Right cardiac atrium (tissue), 5 donors: Measurements from ENCODE around the gene KIF2A. TPM values are rescaled to one million over a fixed set of nuclear protein-coding genes. Genes with fewer than 3 reads are reported as not detected.

ENCODE experiments used
- ATAC-seq, 2 donors: fragments of 200-7000 bp; cut with Tn5 transposase; one replicate each; pipeline versions ENCODE4 v1.8.0 to v1.9.1; 2020; ENCODE audit warnings: moderate library complexity in 2 of 2, mild to moderate bottlenecking in 1 of 2
- DNase-seq, 3 donors: peaks; one replicate each; pipeline ENCODE4 v3.0.0-alpha.2; 2020
- H3K27ac ChIP-seq: one replicate; pipeline ENCODE4 v1.5.1; 2013; ENCODE audit warnings: mild to moderate bottlenecking, low read length, control low read depth, moderate library complexity
- H3K27me3 ChIP-seq: one replicate; pipeline ENCODE4 v1.6.1; 2013; ENCODE audit not compliant: control insufficient read depth, insufficient read depth
- H3K4me1 ChIP-seq: one replicate; pipeline ENCODE4 v1.6.1; 2013; ENCODE audit warnings: low read length; ENCODE audit not compliant: control insufficient read depth, insufficient read depth
- H3K4me3 ChIP-seq: one replicate; pipeline ENCODE4 v1.5.1; 2013; ENCODE audit warnings: low read length, control low read depth
- H3K9me3 ChIP-seq: one replicate; pipeline ENCODE4 v1.6.1; 2013; ENCODE audit warnings: low read length; ENCODE audit not compliant: control insufficient read depth
- WGBS: extraction: QIAGEN DNeasy Blood & Tissue Kit; methylation state at CpG from one replicate; pipeline ENCODE4 v1.1.7; 2013; 5-methylcytosine and 5-hydroxymethylcytosine counted together
- intact Hi-C, 4 donors: fragments of 100-400 bp; cut with DNase I; formaldehyde crosslinking; loops; one replicate each; pipeline versions ENCODE4 v1.11.0 to v1.14.0; 2022 to 2023
- polyA plus RNA-seq: library from polyadenylated mRNA; stranded (reverse); fragments of 200-250 nt; gene quantifications from one replicate; pipeline ENCODE4 v1.2.3, GENCODE V29; 2013
- total RNA-seq, 4 donors: library from RNA; stranded (reverse); fragmentation: NEBNext Ultra II Directional; extraction: Animal tissue kit (Norgen Biotek cat#: 25700); gene quantifications; one replicate each; pipeline ENCODE4 v1.2.1, GENCODE V29; 2021
- donor health status: healthy with polysubstance abuse.
- donor health status: DM: no; HTN: yes; CAD: no.
- donor health status: DM: no; HTN: no; CAD: no.
- donor health status: DM: no; HTN: yes; CAD: no; lungs with severe emphysema.
- donor health status: DM: yes; HTN: yes; CAD: no.

Gene KIF2A
- total and polyA plus RNA-seq, 5 donors = 2.7 to 15.5 (median 14.4) TPM

DNA sequence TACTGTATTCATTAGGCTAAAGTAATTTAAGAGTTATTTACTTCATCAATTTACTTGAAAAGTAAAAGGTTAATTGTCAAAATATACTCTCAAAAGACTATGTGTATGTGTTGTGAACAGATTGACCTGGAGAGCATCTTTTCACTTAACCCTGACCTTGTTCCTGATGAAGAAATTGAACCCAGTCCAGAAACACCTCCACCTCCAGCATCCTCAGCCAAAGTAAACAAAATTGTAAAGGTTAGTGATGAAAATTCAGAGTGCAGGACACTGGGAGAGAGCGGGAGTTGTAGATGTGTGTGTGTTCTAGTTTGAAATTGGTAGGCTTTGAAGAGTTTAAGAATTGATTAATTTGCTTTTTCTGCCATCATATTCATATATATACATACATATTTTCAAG is 41.9 kb downstream of the KIF2A start:
- Histone ChIP-seq H3K9me3 (no peaks in the 10 kb centered on the region), H3K4me3 (no peak overlapping the region), H3K4me1 (no peaks in the 10 kb centered on the region), H3K27ac (no peak overlapping the region), H3K27me3 (no peaks in the 10 kb centered on the region)
- intact Hi-C loops = no loop called here
- WGBS = 100% methylated on average over 1 of the region's 1 CpG
- DNase-seq (no peak), ATAC-seq (no peak)

DNA sequence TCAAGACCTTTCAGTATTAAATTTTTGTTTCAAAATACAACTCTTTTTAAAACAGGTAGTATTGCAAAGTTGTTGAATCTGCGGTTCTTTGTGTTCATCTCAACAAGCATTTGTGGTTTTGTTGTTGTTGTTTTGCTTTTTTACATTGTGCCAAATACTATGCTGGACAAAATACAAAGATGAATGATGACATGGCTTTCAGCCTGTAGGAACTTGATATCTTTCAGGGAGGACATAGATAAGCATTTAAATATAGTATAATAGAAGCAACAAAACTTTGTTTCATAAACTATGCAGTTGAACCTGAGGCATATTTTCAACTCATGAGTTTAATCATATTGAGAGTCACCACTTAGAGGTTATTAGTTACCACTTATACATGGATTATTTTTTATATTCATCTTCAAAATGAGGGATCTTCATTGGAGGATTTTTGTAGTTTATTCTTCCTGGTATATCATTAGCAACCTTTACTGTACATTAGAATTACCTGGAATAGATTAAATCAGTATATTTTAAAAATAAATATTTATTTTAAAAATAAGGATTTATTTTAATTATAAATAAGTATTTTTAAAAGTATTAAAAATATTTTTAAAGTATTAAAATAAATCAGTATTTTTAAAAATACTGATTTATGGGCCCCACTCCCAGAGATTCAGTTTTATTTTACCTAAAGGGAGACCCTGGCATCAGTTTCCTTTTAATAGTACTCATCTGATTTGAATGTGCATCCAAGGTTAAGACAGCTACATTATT is 42.9 kb downstream of the KIF2A start:
- DNase-seq (no peak), ATAC-seq (no peak)
- H3K4me1 ChIP-seq = no peaks in the 10 kb centered on the region
- H3K27ac ChIP-seq = no peak overlapping the region
- H3K4me3 ChIP-seq = no peak overlapping the region
- no peaks in the 10 kb centered on the region for H3K27me3 ChIP-seq
- intact Hi-C loops = no loop called here
- WGBS = 96% methylated on average over 1 of the region's 1 CpG
- no peaks in the 10 kb centered on the region for H3K9me3 ChIP-seq

DNA sequence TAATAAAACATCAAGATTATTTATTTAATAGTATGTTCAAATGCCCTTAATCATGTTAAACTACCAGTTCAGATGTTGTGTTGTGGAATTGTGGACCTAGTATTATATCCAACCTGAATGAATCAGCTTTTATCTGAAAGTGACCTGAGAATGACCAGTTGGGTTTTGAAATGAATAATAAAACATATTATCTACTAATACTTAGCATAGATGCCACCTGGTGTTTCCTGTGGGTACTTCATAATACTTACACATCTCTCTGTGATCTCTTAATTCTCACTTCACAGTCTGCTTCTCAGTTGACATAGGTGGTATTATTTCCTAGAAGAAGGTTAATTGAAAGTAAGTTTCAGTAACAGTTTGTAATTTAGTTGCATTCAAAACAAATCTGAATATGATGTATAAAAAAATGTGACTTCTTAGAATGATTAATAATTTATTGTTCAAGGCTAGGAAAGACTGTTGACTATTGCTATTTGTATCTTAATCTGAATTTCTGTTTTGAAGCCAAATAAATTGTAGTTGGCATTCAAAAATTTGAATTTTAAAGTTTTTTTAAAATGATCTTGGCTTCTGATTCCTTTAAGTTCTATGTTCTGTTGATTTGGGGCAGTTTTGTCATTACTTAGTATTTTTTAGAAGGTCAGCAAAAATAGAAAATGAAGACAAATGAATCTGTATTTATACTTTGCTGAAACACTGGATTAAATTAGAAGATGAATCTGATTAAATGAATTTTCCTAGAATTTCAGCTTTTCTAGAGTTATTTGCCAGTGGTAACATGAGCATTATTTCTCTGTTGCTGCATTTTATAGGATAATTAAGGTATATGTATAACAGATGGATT is 48.2 kb downstream of the KIF2A start:
- Histone ChIP-seq H3K27ac (no peak overlapping the region), H3K9me3 (no peaks in the 10 kb centered on the region), H3K4me3 (no peak overlapping the region), H3K27me3 (no peaks in the 10 kb centered on the region), H3K4me1 (no peaks in the 10 kb centered on the region)
- no peak for DNase-seq
- ATAC-seq = peak; percentile 40 to 52
- intact Hi-C loops = loop anchor here in 3 of 4 donors (10.0 kb wide), 2 partner anchors 129 to 139 kb away; no protein-coding TSS in a partner anchor

DNA sequence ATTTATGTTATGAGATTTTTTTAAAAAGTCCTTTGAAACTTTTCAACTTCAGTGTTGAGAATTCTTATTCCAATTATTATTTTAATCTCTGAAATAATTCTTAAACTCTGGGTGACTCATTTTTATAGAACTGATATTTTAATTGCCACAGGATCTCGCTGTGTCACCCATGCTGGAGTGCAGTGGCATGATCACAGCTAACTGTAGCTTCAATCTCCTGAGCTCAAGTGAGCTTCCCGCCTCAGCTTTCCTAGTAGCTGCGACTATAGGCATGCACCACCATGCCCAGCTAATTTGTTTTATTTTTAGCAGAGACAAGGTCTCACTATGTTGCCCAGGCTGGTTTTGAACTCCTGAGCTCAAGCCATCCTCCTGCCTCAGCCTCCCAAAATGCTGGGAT is 56.7 kb downstream of the KIF2A start:
- H3K27me3 ChIP-seq = no peaks in the 10 kb centered on the region
- DNase-seq (no peak), ATAC-seq (no peak)
- H3K27ac ChIP-seq = no peak overlapping the region
- H3K9me3 ChIP-seq = no peaks in the 10 kb centered on the region
- H3K4me3 ChIP-seq = no peak overlapping the region
- no peaks in the 10 kb centered on the region for H3K4me1 ChIP-seq
- 97% methylated on average over 3 of the region's 3 CpGs for WGBS
- intact Hi-C loops = no loop called here

DNA sequence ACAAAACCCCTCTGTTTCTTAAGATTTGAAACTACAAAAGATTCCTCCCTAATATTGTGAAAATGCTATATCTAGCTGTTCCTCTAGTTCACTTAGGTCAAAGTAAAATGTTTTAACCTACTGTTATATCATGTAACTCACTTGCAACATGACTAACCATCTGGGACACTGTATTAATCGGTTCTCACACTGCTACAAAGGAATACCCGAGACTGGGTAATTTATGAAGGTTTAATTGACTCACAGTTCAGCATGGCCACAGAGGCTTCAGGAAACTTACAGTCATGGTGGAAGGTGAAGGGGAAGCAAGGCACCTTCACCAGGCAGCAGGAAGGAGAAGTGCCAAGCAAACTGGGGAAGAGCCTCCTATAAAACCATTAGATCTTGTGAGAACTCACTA is 63.0 kb downstream of the KIF2A start:
- no peak for DNase-seq
- intact Hi-C loops = no loop called here
- no peak overlapping the region for H3K27ac ChIP-seq
- H3K4me1 ChIP-seq = no peaks in the 10 kb centered on the region
- H3K4me3 ChIP-seq = no peak overlapping the region
- no peak for ATAC-seq
- no peaks in the 10 kb centered on the region for H3K9me3 ChIP-seq
- 96% methylated on average over 2 of the region's 2 CpGs for WGBS
- no peaks in the 10 kb centered on the region for H3K27me3 ChIP-seq

DNA sequence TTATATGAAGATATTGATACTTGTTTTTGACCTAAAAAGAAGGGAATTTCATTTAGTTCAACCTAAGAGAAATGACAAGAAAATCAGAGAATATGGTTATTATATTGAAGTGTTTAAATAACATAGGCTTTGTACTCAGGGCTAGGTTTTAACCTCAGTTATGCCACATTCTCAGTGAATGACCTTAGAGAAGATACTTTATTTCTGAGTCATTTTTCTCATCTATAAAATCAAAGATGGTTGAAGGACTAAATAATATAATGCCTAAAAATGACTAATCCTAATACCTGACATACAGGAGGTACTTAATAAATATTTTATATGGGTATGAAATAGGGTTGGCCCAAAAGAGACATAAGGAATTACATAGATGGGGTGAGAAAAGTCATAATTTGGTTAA is 65.4 kb downstream of the KIF2A start:
- no peaks in the 10 kb centered on the region for H3K4me1 ChIP-seq
- H3K27ac ChIP-seq = no peak overlapping the region
- H3K27me3 ChIP-seq = no peaks in the 10 kb centered on the region
- no peaks in the 10 kb centered on the region for H3K9me3 ChIP-seq
- no peak for DNase-seq
- intact Hi-C loops = no loop called here
- H3K4me3 ChIP-seq = no peak overlapping the region
- ATAC-seq = no peak

DNA sequence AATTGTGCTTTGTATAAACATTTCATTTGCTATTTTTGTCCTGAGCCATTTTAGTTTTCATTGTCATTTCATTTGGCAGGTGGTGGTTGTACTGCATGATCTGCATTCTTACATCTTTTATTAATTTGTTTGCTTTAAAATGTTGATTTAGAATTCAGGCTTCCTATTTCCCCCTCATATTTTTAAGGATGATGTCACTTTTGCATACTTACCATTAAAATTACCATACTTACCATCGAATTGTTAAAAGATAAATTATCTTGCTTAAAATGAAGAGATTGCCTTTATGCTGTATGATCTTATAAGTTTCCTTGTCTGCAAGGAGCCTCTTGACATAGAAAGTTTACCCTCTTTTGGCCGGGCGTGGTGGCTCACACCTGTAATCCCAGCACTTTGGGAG is 66.6 kb downstream of the KIF2A start:
- no peaks in the 10 kb centered on the region for H3K9me3 ChIP-seq
- H3K4me1 ChIP-seq = no peaks in the 10 kb centered on the region
- no peaks in the 10 kb centered on the region for H3K27me3 ChIP-seq
- H3K27ac ChIP-seq = no peak overlapping the region
- H3K4me3 ChIP-seq = no peak overlapping the region
- DNase-seq = no peak
- intact Hi-C loops = no loop called here
- 98% methylated on average over 3 of the region's 3 CpGs for WGBS
- ATAC-seq = no peak

DNA sequence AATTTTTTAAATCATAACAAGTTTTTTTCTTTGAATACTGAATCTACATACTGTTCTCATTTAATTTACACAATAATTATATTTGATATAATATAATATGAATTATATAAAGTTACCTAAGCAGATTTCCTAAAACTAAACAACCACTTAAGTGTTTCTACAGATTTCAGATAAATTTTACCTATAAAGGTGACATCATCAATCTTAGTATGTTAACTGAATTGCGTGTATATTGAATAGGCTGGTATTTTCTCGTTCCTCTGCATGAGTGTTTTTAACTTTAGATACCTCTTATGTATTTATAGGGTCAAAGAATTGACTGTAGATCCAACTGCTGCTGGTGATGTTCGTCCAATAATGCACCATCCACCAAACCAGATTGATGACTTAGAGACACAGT is 67.4 kb downstream of the KIF2A start:
- H3K4me3 ChIP-seq = no peak overlapping the region
- no peak overlapping the region for H3K27ac ChIP-seq
- no peaks in the 10 kb centered on the region for H3K4me1 ChIP-seq
- WGBS = 98% methylated on average over 3 of the region's 3 CpGs
- ATAC-seq = no peak
- H3K9me3 ChIP-seq = no peaks in the 10 kb centered on the region
- intact Hi-C loops = no loop called here
- DNase-seq = no peak
- H3K27me3 ChIP-seq = no peaks in the 10 kb centered on the region

DNA sequence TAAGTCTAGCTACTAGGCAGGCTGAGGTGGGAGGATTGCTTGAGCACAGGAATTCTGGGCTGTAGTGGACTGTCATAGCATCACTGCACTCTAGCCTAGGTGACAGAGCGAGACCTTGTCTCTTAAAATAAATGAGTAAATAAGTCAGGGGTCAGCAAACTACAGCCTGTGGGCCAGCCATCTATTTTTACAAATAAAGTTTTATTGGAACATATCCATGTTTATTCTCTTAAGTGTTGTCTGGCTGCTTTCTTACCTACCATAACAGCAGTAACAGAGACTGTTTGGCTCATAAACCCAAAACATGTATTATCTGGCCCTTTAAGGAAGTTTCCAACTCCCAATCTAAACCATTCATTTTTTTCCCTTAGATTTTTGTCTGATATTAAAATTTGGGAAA is 68.1 kb downstream of the KIF2A start:
- intact Hi-C loops = no loop called here
- 100% methylated on average over 1 of the region's 1 CpG for WGBS
- Histone ChIP-seq H3K27ac (no peak overlapping the region), H3K9me3 (no peaks in the 10 kb centered on the region), H3K4me1 (no peaks in the 10 kb centered on the region), H3K27me3 (no peaks in the 10 kb centered on the region), H3K4me3 (no peak overlapping the region)
- DNase-seq (no peak), ATAC-seq (no peak)

DNA sequence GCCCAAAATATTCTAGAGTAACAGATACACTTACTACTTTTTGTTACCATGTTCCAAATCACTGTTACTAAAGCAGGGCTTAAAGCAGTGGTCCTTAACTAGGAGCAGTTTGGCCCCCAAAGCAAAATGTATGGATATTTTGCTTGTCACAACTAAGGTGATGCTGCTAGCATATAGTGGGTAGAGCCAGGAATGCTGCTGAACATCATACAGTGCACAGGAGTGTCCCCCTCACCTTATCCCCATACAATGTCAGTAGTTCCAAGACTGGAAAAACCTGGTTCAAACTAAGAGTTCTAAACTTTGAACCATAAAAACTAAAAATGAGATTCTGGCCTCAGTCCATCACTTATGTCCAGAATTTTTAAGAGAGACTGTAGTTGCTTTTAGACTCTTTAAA is 69.6 kb downstream of the KIF2A start:
- Histone ChIP-seq H3K9me3 (no peaks in the 10 kb centered on the region), H3K4me3 (no peak overlapping the region), H3K27me3 (no peaks in the 10 kb centered on the region), H3K27ac (no peak overlapping the region), H3K4me1 (no peaks in the 10 kb centered on the region)
- intact Hi-C loops = no loop called here
- DNase-seq (no peak), ATAC-seq (no peak)

DNA sequence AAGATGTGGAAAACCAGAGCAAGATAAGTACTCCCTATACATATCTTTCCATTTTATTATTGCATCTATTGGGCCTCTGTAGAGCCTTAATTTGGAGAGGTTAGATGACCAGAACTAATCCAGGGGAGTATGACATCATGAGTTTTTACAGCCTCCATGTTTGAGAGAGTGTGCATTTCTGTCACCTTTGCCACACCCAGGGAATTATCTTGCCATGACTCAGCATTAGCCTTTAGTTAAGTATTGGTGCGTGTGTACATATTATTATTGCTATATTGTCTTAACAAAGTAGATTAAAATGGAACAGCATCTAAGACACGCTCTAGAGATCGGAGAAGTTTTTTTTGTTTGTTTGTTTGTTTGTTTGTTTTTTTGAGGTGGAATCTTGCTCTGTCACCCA is 70.1 kb downstream of the KIF2A start:
- Histone ChIP-seq H3K4me3 (no peak overlapping the region), H3K9me3 (no peaks in the 10 kb centered on the region), H3K27ac (no peak overlapping the region), H3K27me3 (no peaks in the 10 kb centered on the region), H3K4me1 (no peaks in the 10 kb centered on the region)
- 97% methylated on average over 3 of the region's 3 CpGs for WGBS
- no peak for DNase-seq
- intact Hi-C loops = no loop called here
- ATAC-seq = no peak
